ENCODE results near the gene PEG3. TPM values are rescaled to one million over a fixed set of nuclear protein-coding genes. Genes with fewer than 3 reads are reported as not detected.
A peak's percentile ranks its signal among the peaks of the same experiment; 100 is the strongest.
"Not testable (repeated sequence)": the region's sequence is repeated elsewhere in the genome, so short reads cannot be mapped to it uniquely, and the experiment has no call there.

PEG3 gene
- 4.1 and 6.6 TPM in 2 replicates for total RNA-seq (2014; rRNA removed; shearing (Covaris generic))

GRCh38 chr19:56840451-56841192, at the start of gene PEG3, which contains the start of gene ZIM2:
TSS of gene PEG3 (minus strand) at chr19:56840726. CDS start at chr19:56824655, 16,071 bp downstream.
TSS of gene ZIM2 (minus strand) at chr19:56840726. CDS start at chr19:56824277, 16,449 bp downstream.
- peak; percentile 75 for DNase-seq (ENCODE audit: low read depth)

DNA sequence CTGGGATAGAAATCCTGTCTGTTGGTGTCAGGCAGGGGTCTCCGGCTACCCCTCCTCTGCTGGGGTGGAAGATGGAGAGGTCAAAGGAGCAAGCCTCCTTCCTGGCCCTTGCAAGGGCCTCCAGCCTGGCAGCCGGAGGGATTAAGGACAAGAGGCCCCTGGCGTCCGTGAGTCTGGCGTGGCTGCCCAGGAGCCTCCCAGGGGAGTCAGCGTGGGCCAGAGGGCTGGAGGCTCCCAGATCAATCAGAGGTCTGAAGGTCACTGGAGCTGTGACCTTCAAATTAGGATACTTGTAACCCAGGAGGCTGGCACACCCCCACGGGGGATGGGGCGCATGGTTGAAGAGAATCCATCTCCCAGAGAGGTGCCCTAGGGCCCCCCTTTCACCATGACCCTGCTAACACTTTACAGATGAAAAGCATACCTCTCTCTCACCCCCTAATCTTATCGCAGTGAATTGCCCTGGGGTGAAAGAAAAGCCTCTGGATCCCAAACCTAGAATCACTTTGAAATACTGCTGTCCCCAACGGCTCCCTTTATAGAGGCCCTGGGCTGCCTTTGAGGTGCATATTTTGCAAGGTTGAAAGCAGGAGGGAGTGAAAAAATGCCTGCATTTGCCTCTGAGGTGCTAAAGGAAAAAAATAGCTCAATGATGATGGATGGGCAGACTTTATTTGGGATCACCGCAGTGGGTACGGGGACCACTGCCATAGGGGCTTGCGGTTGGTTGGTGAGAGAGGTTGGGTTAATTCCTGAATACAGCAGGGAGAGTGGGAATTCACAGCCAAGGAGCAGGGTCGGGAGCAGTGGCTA, 44.9 kb upstream of the PEG3 start:
- DNase-seq (ENCODE audit: low read depth): no peak

DNA sequence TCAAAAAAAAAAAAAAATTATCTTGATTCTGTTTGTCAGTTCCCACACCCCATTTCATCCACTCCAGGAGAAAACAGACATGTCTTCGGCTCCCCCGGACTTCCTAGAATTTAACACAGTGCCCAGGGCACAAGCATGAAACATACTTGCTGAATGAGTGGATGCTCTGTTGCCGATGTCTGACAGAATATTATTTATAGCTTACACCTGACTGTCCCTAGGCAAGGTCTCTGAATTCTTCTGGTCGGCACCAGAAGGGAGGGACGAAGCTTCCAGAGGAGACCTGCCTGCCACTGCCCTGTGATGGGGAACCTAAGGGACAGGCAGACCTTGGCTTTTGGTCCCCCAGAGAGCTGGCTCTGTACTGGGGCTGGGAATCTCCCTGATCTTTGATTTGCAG, 43.9 kb upstream of the PEG3 start:
- DNase-seq (ENCODE audit: low read depth): no peak

DNA sequence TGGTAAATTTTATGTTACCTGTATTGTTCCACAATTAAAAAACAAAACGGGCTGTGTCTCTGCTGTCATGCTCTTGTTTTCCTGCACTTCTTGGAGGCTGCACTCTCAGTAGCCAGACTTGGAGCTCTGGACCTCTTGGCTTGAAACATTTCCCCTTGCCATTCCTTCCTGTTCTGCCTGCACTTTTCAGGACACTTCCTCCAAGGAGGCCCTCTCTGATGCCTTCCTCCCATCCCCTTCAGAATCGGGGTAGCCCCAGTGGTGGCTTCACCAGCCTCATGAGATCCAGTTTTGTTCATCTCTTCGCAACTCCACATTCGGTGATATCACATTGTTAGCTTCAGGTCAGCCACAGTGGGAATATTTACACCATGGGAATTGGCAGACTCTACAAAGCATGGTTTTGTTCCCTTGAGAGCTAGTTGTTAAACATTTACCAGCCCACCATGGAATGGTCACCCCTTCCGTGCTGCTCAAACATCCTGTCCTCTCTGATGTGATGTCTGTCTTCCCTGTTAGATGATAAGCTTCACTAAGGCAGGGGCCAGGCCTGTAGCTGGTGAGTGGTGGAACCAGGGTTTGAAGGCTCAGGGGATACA, 40.2 kb upstream of the PEG3 start:
- DNase-seq (ENCODE audit: low read depth): no peak

GRCh38 chr19:56877069-56877715, 36.7 kb upstream of the PEG3 start:
- DNase-seq (ENCODE audit: low read depth): no peak

DNA sequence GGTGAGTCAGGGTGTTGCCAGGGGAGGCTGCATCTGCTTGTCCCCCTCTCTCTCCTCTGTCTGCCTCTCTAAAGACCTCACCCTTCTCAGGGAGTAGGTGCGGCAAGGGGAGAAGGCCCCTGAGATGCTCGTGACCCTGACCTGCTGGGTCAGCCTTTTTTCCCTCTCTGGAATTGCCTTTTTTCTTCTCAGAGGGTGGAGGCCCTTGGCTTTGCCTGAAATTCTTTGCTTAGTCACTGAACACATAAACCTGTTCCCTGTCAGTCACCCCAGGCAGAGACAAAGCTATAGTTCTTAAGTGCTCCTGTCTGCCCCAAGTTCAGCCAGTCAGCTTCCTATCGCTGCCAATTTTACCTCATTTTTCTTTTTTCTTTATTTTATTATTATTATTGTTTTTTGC, 35.2 kb upstream of the PEG3 start:
- DNase-seq (ENCODE audit: low read depth): no peak

DNA sequence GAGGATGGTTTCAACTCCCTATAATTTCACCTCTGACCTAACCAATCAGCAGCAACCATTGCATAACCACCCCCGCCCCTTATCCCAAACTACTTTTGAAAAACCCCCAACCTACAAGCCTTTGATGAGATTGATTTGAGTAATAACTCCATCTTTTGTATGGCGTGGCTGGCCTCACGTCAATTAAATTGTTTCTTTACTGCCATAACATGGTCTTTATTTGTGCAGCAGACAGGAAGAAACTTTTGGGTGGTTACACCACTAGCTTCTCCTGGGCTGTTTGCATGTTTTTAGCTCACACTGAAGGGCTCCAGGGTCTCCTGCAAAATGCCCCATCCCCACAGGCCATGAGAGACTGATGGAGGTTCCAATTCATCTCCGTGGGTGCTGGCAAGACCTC, 34.0 kb upstream of the PEG3 start:
- DNase-seq (ENCODE audit: low read depth): no peak

GRCh38 chr19:56873493-56873892, 33.0 kb upstream of the PEG3 start:
- DNase-seq (ENCODE audit: low read depth): no peak

DNA sequence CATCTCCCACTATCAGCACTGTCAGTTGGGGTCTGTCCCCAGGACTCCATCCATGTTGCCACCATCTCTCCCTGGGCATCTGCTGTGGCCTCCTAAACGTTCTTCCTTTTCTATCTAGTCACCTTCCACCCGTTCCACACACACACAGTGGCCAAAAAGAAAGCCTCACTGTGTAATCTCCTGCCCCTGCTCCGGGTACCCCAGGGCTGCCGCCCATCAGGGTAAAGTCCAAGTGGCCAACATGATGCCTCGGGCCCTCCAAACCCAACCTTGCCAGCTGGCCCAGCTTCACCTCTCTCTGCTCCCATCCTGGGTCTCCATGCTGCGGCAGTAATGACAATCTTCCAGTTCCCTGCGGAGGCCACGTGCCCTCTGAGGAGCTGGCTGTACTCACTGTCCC, 29.4 kb upstream of the PEG3 start:
- no peak for DNase-seq (ENCODE audit: low read depth)

- no peak for DNase-seq (ENCODE audit: low read depth)
Measured at GRCh38 chr19:56868446-56868845, 27.9 kb upstream of the PEG3 start.

GRCh38 chr19:56866538-56866937, 26.0 kb upstream of the PEG3 start:
- no peak for DNase-seq (ENCODE audit: low read depth)

- DNase-seq (ENCODE audit: low read depth): peak; percentile 34
Measured at GRCh38 chr19:56864443-56865125, 24.1 kb upstream of the PEG3 start.

- DNase-seq (ENCODE audit: low read depth): no peak
Measured at GRCh38 chr19:56862741-56863140, 22.2 kb upstream of the PEG3 start.

DNA sequence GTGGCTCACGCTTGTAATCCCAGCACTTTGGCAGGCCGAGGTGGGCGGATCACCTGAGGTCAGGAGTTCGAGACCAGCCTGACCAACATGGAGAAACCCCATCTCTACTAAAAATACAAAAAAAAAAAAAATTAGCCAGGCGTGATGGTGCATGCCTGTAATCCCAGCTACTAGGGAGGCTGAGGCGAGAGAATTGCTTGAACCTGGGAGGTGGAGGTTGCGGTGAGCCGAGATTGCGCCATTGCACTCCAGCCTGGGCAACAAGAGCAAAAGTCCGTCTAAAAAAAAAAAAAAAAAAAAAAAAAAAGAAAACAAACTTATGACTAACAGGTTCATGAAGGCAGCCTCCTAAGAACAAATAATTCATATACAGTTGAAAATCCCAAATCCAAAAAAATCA, 19.9 kb upstream of the PEG3 start:
- not testable (repeated sequence) for DNase-seq (ENCODE audit: low read depth)

- no peak for DNase-seq (ENCODE audit: low read depth)
Measured at GRCh38 chr19:56858026-56858425, 17.5 kb upstream of the PEG3 start.

- no peak for DNase-seq (ENCODE audit: low read depth)
Measured at GRCh38 chr19:56856822-56857221, 16.3 kb upstream of the PEG3 start.

DNA sequence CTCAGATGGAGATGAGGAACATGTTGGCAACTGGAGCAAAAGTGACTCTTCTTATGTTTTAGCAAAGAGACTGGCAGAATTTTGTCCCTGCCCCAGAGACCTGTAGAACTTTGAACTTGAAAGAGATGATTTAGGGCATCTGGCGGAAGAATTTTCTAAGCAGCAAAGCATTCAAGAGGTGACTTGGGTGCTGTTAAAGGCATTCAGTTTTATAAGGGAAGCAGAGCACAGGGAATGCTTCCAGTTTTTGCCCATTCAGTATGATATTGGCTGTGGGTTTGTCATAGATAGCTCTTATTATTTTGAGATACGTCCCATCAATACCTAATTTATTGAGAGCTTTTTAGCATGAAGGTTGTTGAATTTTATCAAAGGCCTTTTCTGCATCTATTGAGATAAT, 11.8 kb upstream of the PEG3 start:
- DNase-seq (ENCODE audit: low read depth): not testable (repeated sequence)

DNA sequence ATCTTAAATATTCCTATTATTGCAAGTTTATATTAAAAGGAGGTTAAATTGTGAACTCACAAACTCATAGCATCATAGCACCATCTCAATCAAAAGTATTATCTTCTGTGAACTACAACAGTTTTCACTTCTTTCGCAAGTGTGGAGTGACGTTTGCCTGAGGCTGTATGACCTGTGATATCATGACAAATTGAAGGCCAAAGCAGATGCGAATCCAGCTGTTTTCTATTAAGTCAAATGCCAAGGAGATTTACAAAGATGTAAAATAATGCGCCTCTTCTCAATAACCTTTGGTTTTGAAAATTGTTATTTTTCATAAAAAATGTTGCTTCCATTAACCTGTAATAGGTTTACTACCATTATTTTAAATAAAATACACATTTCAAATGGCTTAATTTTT, 7.6 kb upstream of the PEG3 start:
- DNase-seq (ENCODE audit: low read depth): no peak

DNA sequence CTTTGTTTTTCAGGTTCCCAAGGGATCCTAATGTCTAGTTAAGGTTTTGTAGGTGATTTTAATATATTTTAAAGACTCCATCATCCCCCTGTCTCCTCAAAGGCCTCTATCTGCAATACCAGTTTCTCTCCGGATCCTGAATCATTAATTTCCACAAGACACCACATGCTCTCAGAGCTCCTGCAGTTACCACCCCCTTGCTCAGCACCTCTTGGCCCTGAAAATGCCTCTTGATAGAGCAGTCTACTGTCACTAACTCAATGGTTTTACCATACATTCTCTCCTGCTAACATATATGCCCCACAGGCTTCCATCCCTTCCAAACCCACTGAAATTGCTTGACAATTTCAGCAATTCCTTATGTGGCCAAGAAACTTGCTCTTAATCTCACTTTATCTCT, 1.9 kb upstream of the PEG3 start:
- DNase-seq (ENCODE audit: low read depth): no peak

DNA sequence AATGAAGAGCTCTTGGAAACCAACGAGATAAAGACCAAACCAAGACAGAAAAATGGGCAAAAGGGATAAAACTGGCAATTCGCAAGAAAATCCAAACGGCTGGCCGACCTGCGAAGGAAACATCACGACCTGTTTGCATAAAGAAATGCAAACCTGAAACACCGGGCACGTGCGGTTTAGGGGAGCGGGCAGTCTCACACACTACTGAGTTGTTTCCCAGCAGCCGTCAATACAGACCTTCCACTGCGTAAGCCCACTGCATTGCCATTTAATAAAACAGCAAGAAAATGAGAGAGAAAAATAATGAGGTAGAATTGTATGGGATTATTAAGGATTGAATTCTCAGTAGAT, 642 bp upstream of the PEG3 start:
- no peak for DNase-seq (ENCODE audit: low read depth)

- DNase-seq (ENCODE audit: low read depth): peak; percentile 88
Measured at GRCh38 chr19:56839652-56840450, 675 bp downstream of the PEG3 start.
